ENCODE results near the gene PAPLN. TPM values are rescaled to one million over a fixed set of nuclear protein-coding genes. Genes with fewer than 3 reads are reported as not detected.

Gene PAPLN
- total and polyA plus RNA-seq, 2 experiments from 2014 or later = 2.8 to 13.2 TPM

- TF ChIP-seq ZNF462 (CRISPR knock-in tag; IDR thresholded peaks at IDR 0.05) = no peak
- no peak for TF ChIP-seq EZH2phosphoT487 (IDR thresholded peaks at IDR 0.05; ENCODE audit: unreplicated experiment)
- no peak for TF ChIP-seq ETS1 (IDR thresholded peaks at IDR 0.05)
Measured at GRCh38 chr14:73250317-73250713, 13.0 kb downstream of the PAPLN start (continued).

GRCh38 chr14:73250781-73251500 lies 13.6 kb downstream of the PAPLN start:
- no peaks in the 10 kb centered on the region for H3K9me2 ChIP-seq (ENCODE audit: insufficient read depth)
- H3K36me3 ChIP-seq (ENCODE audit: insufficient read depth) = no peaks in the 10 kb centered on the region
- peaks cover 9% of the 10 kb centered on the region for H3K27me3 Mint-ChIP-seq (ENCODE audit: insufficient read depth, low read depth, poor library complexity)
- no peak overlapping the region for H2AFZ ChIP-seq
- H3K4me1 ChIP-seq (ENCODE audit: insufficient read depth) = peaks cover 4% of the 10 kb centered on the region; the same call in 1 of the 2 replicates
- peaks cover 3% of the 10 kb centered on the region; the same call in 1 of the 3 replicates for H3K4me1 Mint-ChIP-seq
- H3F3A ChIP-seq (replicated peaks; ENCODE audit: low read depth) = 0 out of 2 replicates have a peak, but pooled peaks cover 3% of the 10 kb centered on the region
- no peak for DNase-seq (ENCODE audit: low spot score)
- no peaks in the 10 kb centered on the region for H3K9me3 Mint-ChIP-seq
- no peak overlapping the region for H3K4me2 ChIP-seq
- H3K4me3 Mint-ChIP-seq = no peak overlapping the region
- no peaks in the 10 kb centered on the region for H3K27me3 ChIP-seq (ENCODE audit: insufficient read depth)
- H3K4me3 ChIP-seq = no peak overlapping the region
- no peak for ATAC-seq
- H3K27ac Mint-ChIP-seq = no peak overlapping the region
- H3K36me3 Mint-ChIP-seq (ENCODE audit: low read depth) = peaks cover 11% of the 10 kb centered on the region
- no peak overlapping the region for H3K27ac ChIP-seq (ENCODE audit: low read depth)
- no peaks in the 10 kb centered on the region for H4K20me1 ChIP-seq (replicated peaks; ENCODE audit: insufficient read depth)
- H3K79me2 ChIP-seq (replicated peaks; ENCODE audit: insufficient read depth) = no peaks in the 10 kb centered on the region
- TF ChIP-seq ETS1 (IDR thresholded peaks at IDR 0.05) = no peak

Data from GM23338 (cell line).